ENCODE measurements around the gene INVS.

- no peak for TF ChIP-seq CTCF (IDR thresholded peaks at IDR 0.05)
- no peak for TF ChIP-seq POLR2A (IDR thresholded peaks at IDR 0.05)
Measured at GRCh38 chr9:100190339-100190738, 91.3 kb downstream of the INVS start.
